Adrenal gland (tissue), 12 donors: ENCODE results near the gene XIRP2. TPM values are rescaled to one million over a fixed set of nuclear protein-coding genes. Genes with fewer than 3 reads are reported as not detected.

Source experiments
- DNase-seq, 7 donors: peaks; one replicate each; pipeline ENCODE4 v3.0.0-alpha.2; 2019 to 2020
- H3K27ac ChIP-seq, 5 donors: fragments of 200-600 bp; sonication (generic) in 4 of 5; 1 replicate in 3 of 5; 2 replicates in 2 of 5; pipeline versions ENCODE4 v1.5.1 to v1.8.0; 2016 to 2020; ENCODE audit warnings: mild to moderate bottlenecking in 1 of 5
- H3K27me3 ChIP-seq: fragments of 200-600 bp; 2 replicates; pipeline ENCODE4 v1.8.0; 2021
- H3K36me3 ChIP-seq, 2 donors: fragments of 200-600 bp; replicated peaks in 1 of 2; 1 replicate in 1 of 2; 2 replicates in 1 of 2; pipeline versions ENCODE4 v1.5.1 to v1.8.0; 2018 to 2022
- H3K4me1 ChIP-seq, 2 donors: fragments of 200-600 bp; replicated peaks in 1 of 2; 1 replicate in 1 of 2; 2 replicates in 1 of 2; pipeline versions ENCODE4 v1.5.1 to v1.8.0; 2018 to 2021
- H3K4me3 ChIP-seq, 4 donors: fragments of 200-600 bp; sonication (generic) in 3 of 4; one replicate each; pipeline ENCODE4 v1.5.1; 2016 to 2018
- H3K9me3 ChIP-seq, 3 donors: fragments of 200-600 bp; sonication (generic) in 1 of 3; replicated peaks in 1 of 3; 1 replicate in 2 of 3; 2 replicates in 1 of 3; pipeline versions ENCODE4 v1.5.1 to v1.8.0; 2016 to 2021
- CTCF ChIP-seq, 6 experiments: fragments of 450-650 bp in 4 of 6; fragments of 200-600 bp in 2 of 6; sonication (generic) in 1 of 6; IDR thresholded peaks; 1 replicate in 5 of 6; 2 replicates in 1 of 6; pipeline versions ENCODE4 v1.5.1 to v1.8.0; 2016 to 2021; ENCODE audit warnings: antibody characterized with exemption in 6 of 6, mild to moderate bottlenecking in 2 of 6, moderate library complexity in 1 of 6
- POLR2A ChIP-seq, 2 donors: fragments of 450-650 bp; IDR thresholded peaks; one replicate each; pipeline ENCODE4 v1.6.1; 2017; ENCODE audit warnings: antibody characterized with exemption in 2 of 2, mild to moderate bottlenecking in 2 of 2, moderate library complexity in 1 of 2
- WGBS, 4 donors: extraction: QIAGEN DNeasy Blood & Tissue Kit in 2 of 4; methylation state at CpG; one replicate each; pipeline versions ENCODE4 v1.1.5 to v1.1.7; 2013 to 2017; 5-methylcytosine and 5-hydroxymethylcytosine counted together
- intact Hi-C, 2 donors: fragments of 100-400 bp; cut with DNase I; formaldehyde crosslinking; loops; one replicate each; pipeline versions ENCODE4 v1.14.1 to v1.15.0; 2022 to 2023
- polyA plus RNA-seq, 3 donors: library from polyadenylated mRNA; stranded (reverse); fragments of 200-250 nt in 2 of 3; fragments of 350-450 nt in 1 of 3; fragmentation: Illumina TruSeq in 1 of 3; extraction: RNeasy Lipid Tissue Mini Kit (QIAGEN cat#74804) in 1 of 3; gene quantifications; one replicate each; pipeline ENCODE4 v1.2.3, GENCODE V29; 2013 to 2014
- total RNA-seq, 9 donors: library from RNA; depleted of rRNA in 4 of 9; stranded (reverse); fragments of >200 nt in 4 of 9; fragments of 120-200 nt in 1 of 9; fragmentation: NEBNext Ultra II Directional in 1 of 9; extraction: Animal tissue kit (Norgen Biotek cat#: 25700) in 1 of 9; gene quantifications; one replicate each; pipeline versions ENCODE4 v1.1.0 to v1.2.4, GENCODE V29; 2013 to 2023
- donor health status: healthy with polysubstance abuse.
- donor health status: Bipolar disorder and iron deficiency.
- donor health status: DM: yes; HTN: yes; CAD: no.
- donor health status: DM: no; HTN: no; CAD: no.
- donor health status: DM: no; HTN: no; CAD: no.
- donor health status: DM: yes; HTN: yes; CAD: no.

The XIRP2 gene
- total and polyA plus RNA-seq, 12 donors, result 0.06 to 1.3 (median 0.17) TPM; not detected in 7

DNA sequence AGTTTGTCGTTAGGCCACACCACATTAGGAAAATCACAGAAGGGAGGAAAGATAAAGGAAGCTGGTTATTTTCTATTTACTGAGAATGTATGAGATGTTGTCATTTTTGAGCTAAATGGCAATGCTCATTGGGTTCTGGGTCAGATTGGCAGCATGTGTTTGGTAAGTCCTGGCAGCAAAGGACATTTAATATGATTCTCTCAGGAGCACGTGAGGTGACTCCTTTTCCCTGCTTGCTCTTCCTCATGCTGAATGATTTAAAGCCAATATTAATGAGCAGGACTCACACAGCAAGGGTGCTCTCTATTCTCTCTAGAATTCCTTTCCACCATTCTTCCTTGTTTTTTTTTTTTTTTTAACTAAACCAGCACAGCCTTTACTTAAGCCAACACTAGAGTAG is 298.2 kb downstream of the XIRP2 start:
- 75 to 85% (median 81%) methylated on average over 2 of the region's 2 CpGs for WGBS, 4 donors
- H3K9me3 ChIP-seq, result no peaks in the 10 kb centered on the region
- H3K27me3 ChIP-seq, result no peaks in the 10 kb centered on the region
- H3K4me3 ChIP-seq, result no peak overlapping the region
- intact Hi-C loops, result no loop called here
- H3K4me1 ChIP-seq, result peaks cover 0 to 3% of the 10 kb centered on the region in 2 donors
- H3K27ac ChIP-seq, result no peak overlapping the region
- no peak for TF ChIP-seq CTCF (IDR thresholded peaks at IDR 0.05)
- TF ChIP-seq POLR2A (IDR thresholded peaks at IDR 0.05), result no peak
- no peaks in the 10 kb centered on the region for H3K36me3 ChIP-seq
- DNase-seq, result no peak

- no peaks in the 10 kb centered on the region for H3K36me3 ChIP-seq
- TF ChIP-seq POLR2A (IDR thresholded peaks at IDR 0.05), result no peak
- no peak for DNase-seq
- WGBS, 4 donors, result 85 to 89% (median 86%) methylated on average over 6 of the region's 6 CpGs
- intact Hi-C loops, result no loop called here
- H3K4me1 ChIP-seq, result peaks cover 0 to 3% of the 10 kb centered on the region in 2 donors
- no peaks in the 10 kb centered on the region for H3K27me3 ChIP-seq
- no peak overlapping the region for H3K4me3 ChIP-seq
- H3K9me3 ChIP-seq, result no peaks in the 10 kb centered on the region
- H3K27ac ChIP-seq, result no peak overlapping the region
These were observed 298.9 kb downstream of the XIRP2 start for GRCh38 chr2:167187049-167187727.

- no peak overlapping the region for H3K4me3 ChIP-seq
- no peak overlapping the region for H3K27ac ChIP-seq
- intact Hi-C loops, result no loop called here
- 51 to 58% (median 55%) methylated on average over 5 of the region's 5 CpGs for WGBS, 4 donors
- DNase-seq, result no peak
- H3K27me3 ChIP-seq, result no peaks in the 10 kb centered on the region
- H3K4me1 ChIP-seq, result peaks cover 0 to 3% of the 10 kb centered on the region in 2 donors
- no peaks in the 10 kb centered on the region for H3K9me3 ChIP-seq
- TF ChIP-seq POLR2A (IDR thresholded peaks at IDR 0.05) (no peak), CTCF (IDR thresholded peaks at IDR 0.05) (no peak)
- H3K36me3 ChIP-seq, result no peaks in the 10 kb centered on the region
These were observed 300.0 kb downstream of the XIRP2 start for GRCh38 chr2:167187978-167188967.

DNA sequence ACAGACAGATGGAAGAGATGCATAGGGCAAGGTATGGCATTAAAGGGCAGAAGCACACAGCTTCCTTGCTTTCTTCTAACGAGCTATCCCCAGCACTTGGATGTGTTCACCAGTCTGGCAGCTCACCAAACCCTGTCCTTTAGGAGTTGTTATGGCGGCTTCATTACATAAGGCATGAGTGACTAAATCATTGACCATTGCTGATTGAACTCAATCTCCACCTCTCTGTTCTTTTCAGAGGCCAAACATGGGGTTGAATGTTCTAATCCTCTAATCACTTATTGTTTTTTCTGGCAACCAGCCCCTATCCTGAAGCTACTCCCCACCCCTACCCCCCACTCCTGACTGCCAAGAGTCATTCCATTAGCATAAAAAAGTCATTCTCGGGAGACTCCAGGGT is 301.8 kb downstream of the XIRP2 start:
- WGBS, 4 donors, result 59 to 69% (median 61%) methylated on average over 3 of the region's 3 CpGs
- Histone ChIP-seq H3K4me3 (no peak overlapping the region), H3K4me1 (peaks cover 0 to 3% of the 10 kb centered on the region in 2 donors), H3K36me3 (no peaks in the 10 kb centered on the region), H3K27ac (no peak overlapping the region), H3K9me3 (no peaks in the 10 kb centered on the region), H3K27me3 (no peaks in the 10 kb centered on the region)
- TF ChIP-seq POLR2A (IDR thresholded peaks at IDR 0.05) (no peak), CTCF (IDR thresholded peaks at IDR 0.05) (no peak)
- intact Hi-C loops, result no loop called here
- no peak for DNase-seq
